Measurements from ENCODE around the gene TUBB8.
"Not testable (repeated sequence)": the region's sequence is repeated elsewhere in the genome, so short reads cannot be mapped to it uniquely, and the experiment has no call there.

Gene TUBB8

GRCh38 chr10:80477-81105 is 31.5 kb upstream of the TUBB8 start:
- Mint-ChIP-seq H3K27ac (no peak overlapping the region), H3K4me1 (ENCODE audit: low read depth) (peaks cover 6% of the 10 kb centered on the region)

GRCh38 chr10:79532-80215 is 30.6 kb upstream of the TUBB8 start:
- peaks cover 6% of the 10 kb centered on the region for H3K4me1 Mint-ChIP-seq (ENCODE audit: low read depth)
- no peak overlapping the region for H3K27ac Mint-ChIP-seq
- H3K36me3 Mint-ChIP-seq (ENCODE audit: low read depth), result no peaks in the 10 kb centered on the region
- no peak overlapping the region for H3K4me3 Mint-ChIP-seq
- peaks cover 40% of the 10 kb centered on the region for H3K27me3 Mint-ChIP-seq
- no peak for DNase-seq
- no peaks in the 10 kb centered on the region for H3K9me3 Mint-ChIP-seq

More at GRCh38 chr10:80477-81105, 31.5 kb upstream of the TUBB8 start:
- Mint-ChIP-seq H3K9me3 (no peaks in the 10 kb centered on the region), H3K27me3 (peaks cover 34% of the 10 kb centered on the region), H3K4me3 (no peak overlapping the region), H3K36me3 (ENCODE audit: low read depth) (no peaks in the 10 kb centered on the region)
- no peak for DNase-seq

DNA sequence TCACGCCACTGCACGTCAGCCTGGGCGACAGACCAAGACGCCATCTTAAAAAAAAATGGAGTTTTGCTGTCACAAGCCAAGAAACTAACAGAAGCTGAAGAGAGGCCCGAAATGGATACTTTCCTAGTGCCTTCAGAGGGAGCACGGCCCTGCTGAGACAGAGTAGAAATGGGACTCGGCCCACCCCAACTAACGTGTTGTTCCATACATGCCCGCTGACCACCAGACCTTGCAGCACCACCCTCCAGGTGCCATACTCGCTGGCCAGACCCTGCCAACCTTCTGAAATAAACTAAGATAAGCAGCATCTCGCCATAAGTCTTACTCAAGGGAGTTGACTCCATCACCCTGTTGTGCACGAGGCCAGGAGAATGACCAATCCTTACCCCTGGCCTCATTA is 29.5 kb upstream of the TUBB8 start:
- H3K27me3 Mint-ChIP-seq, result peaks cover 46% of the 10 kb centered on the region
- no peak overlapping the region for H3K27ac Mint-ChIP-seq
- H3K9me3 Mint-ChIP-seq, result no peaks in the 10 kb centered on the region
- H3K4me3 Mint-ChIP-seq, result no peak overlapping the region
- DNase-seq, result no peak
- H3K36me3 Mint-ChIP-seq (ENCODE audit: low read depth), result no peaks in the 10 kb centered on the region
- peaks cover 10% of the 10 kb centered on the region for H3K4me1 Mint-ChIP-seq (ENCODE audit: low read depth)

DNA sequence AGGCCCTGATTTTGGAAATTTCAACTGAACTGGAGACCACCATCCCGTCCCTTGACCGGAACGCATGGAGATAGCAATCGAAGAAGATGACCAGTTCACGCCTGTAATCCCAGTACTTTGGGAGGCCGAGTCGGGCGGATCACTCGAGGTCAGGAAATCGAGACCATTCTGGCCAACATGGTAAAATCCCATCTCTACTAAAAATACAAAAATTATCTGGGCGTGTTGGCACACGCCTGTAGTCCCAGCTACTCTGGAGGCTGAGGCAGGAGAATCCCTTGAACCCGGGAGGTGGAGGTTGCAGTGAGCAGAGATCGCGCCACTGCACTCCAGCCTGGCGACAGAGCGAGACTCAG is 25.1 kb upstream of the TUBB8 start:
- not testable (repeated sequence) for H3K9me3 Mint-ChIP-seq; H3K27ac Mint-ChIP-seq; H3K36me3 Mint-ChIP-seq (ENCODE audit: low read depth); DNase-seq
- peaks cover 37% of the 10 kb centered on the region for H3K27me3 Mint-ChIP-seq
- H3K4me3 Mint-ChIP-seq, result peak overlapping the region; percentile 79
- H3K4me1 Mint-ChIP-seq (ENCODE audit: low read depth), result peaks cover 10% of the 10 kb centered on the region

GRCh38 chr10:73543-74265 is 24.6 kb upstream of the TUBB8 start:
- H3K27ac Mint-ChIP-seq; H3K9me3 Mint-ChIP-seq; H3K36me3 Mint-ChIP-seq (ENCODE audit: low read depth): not testable (repeated sequence)
- Mint-ChIP-seq H3K4me1 (ENCODE audit: low read depth) (peaks cover 10% of the 10 kb centered on the region), H3K4me3 (peak overlapping the region; percentile 79), H3K27me3 (peaks cover 37% of the 10 kb centered on the region)
- peak; percentile 73 for DNase-seq

DNA sequence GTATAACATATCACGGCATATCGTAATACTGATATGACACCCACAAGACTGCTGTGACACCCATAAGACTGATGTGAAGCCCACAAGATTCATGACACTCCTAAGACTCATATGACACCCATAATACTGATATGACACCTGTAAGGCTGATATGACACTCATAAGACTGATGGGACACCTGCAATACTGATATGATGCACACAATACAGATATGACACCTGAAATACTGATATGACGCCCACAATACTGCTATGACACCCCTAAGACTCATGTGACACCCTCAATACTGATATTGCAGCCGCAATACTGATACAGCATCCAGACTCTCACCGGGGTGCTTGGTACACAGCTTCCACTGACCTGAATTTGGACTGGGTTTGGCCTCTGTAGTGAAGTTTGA is 19.1 kb upstream of the TUBB8 start:
- not testable (repeated sequence) for H3K27ac Mint-ChIP-seq; H3K4me1 Mint-ChIP-seq (ENCODE audit: low read depth); DNase-seq; H3K9me3 Mint-ChIP-seq; H3K4me3 Mint-ChIP-seq; H3K36me3 Mint-ChIP-seq (ENCODE audit: low read depth)
- H3K27me3 Mint-ChIP-seq, result peaks cover 21% of the 10 kb centered on the region

GRCh38 chr10:49926-50325 is 830 bp upstream of the TUBB8 start:
- not testable (repeated sequence) for H3K27ac Mint-ChIP-seq; DNase-seq; H3K4me1 Mint-ChIP-seq (ENCODE audit: low read depth); H3K4me3 Mint-ChIP-seq; H3K9me3 Mint-ChIP-seq; H3K27me3 Mint-ChIP-seq; H3K36me3 Mint-ChIP-seq (ENCODE audit: low read depth)

GRCh38 chr10:47864-48263 is 1.2 kb downstream of the TUBB8 start:
- H3K4me1 Mint-ChIP-seq (ENCODE audit: low read depth); H3K27ac Mint-ChIP-seq; H3K4me3 Mint-ChIP-seq; H3K9me3 Mint-ChIP-seq; H3K27me3 Mint-ChIP-seq; DNase-seq; H3K36me3 Mint-ChIP-seq (ENCODE audit: low read depth): not testable (repeated sequence)

DNA sequence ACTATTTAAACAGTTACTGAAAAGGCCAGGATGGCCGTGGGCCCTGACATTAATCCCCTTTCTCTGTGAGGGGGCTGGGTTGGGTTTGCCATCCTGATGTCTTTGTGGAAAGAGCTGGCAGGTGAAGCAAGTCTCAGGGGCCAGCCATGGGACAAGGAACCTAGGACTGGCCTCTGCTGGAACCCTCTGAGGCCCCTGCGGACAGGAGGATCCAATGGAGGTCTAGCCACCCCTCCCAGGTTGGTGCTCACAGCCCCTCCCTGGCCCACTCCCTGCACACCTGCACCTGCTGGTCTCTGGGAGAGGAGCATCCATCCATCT is 35.8 kb downstream of the TUBB8 start:
- DNase-seq; H3K4me3 Mint-ChIP-seq; H3K4me1 Mint-ChIP-seq (ENCODE audit: low read depth); H3K36me3 Mint-ChIP-seq (ENCODE audit: low read depth); H3K9me3 Mint-ChIP-seq; H3K27ac Mint-ChIP-seq; H3K27me3 Mint-ChIP-seq: not testable (repeated sequence)

DNA sequence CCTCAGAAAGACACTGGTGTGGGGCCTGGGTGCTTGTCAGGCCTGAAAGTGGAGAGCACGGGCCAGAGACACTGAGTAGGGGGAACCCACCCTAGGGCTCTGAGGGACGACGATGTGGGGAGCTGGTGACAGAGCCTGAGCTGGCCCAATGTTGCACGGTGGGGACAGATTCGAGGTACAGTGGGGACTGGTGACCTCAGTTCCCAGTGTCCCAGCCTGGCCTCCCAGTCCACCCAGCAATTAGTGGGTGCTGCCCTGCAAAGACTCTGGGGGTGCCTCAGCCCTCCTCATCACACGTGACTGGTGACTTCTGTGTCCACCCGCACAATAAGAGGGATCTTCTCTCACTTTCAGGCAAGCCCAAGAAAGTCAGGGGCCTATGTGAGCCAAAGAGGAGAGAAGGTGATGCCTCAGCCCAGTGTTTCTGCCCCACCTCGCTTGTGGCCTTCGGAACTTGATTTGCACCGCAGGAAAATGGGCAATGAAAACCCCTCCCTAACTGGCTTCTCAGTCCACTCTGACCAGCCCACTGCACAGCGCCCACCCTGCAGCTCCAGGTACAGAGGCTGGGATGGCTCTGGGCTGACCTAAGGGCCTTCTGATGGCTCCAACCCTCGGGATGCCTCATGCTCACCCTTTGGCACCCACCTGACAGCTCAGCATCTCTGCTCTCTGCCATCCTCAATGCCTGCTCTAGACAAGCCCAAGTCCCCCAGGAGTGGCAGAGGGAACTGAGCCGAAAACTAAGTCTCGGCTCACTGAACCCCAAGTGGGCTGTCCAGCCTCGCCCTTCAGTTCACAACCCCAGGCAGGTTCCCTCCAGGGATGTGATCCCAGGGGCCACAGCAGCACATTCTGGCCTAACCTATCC is 36.4 kb downstream of the TUBB8 start:
- H3K9me3 Mint-ChIP-seq; H3K4me1 Mint-ChIP-seq (ENCODE audit: low read depth); H3K27me3 Mint-ChIP-seq; H3K36me3 Mint-ChIP-seq (ENCODE audit: low read depth); DNase-seq; H3K27ac Mint-ChIP-seq; H3K4me3 Mint-ChIP-seq: not testable (repeated sequence)

DNA sequence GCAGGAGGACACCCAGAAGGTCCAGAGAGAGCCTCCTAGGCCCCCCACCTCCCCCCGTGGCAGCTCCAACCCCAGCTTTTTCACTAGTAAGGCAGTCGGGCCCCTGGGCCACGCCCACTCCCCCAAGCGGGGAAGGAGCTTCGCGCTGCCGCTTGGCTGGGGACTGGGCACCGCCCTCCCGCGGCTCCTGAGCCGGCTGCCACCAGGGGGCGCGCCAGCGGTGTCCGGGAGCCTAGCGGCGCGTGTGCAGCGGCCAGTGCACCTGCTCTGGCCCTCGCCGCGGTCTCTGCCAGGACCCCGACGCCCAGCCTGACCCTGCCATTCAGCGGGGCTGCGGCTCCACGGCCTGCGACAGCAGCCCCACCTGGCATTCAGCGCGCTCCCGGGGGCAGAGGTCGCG is 37.8 kb downstream of the TUBB8 start:
- not testable (repeated sequence) for H3K36me3 Mint-ChIP-seq (ENCODE audit: low read depth); DNase-seq; H3K4me1 Mint-ChIP-seq (ENCODE audit: low read depth); H3K9me3 Mint-ChIP-seq; H3K4me3 Mint-ChIP-seq; H3K27me3 Mint-ChIP-seq; H3K27ac Mint-ChIP-seq

- not testable (repeated sequence) for DNase-seq; H3K36me3 Mint-ChIP-seq (ENCODE audit: low read depth); H3K27me3 Mint-ChIP-seq
These were observed 38.7 kb downstream of the TUBB8 start for GRCh38 chr10:10261-10971.

More at GRCh38 chr10:10261-10971, 38.7 kb downstream of the TUBB8 start:
- not testable (repeated sequence) for H3K27ac Mint-ChIP-seq; H3K4me1 Mint-ChIP-seq (ENCODE audit: low read depth); H3K4me3 Mint-ChIP-seq; H3K9me3 Mint-ChIP-seq

Measured in activated T-cell treated with anti-CD3 and anti-CD28 coated beads, Interleukin-2, amount 50 U/mL, for 24 hours (primary cell).